GM21528 (cell line): ENCODE data around the gene ITGA1.

Experiments
- ATAC-seq: cut with Tn5 transposase; IDR thresholded peaks from one replicate; pipeline ENCODE4 v1.9.1; 2021; ENCODE audit warnings: mild to moderate bottlenecking, moderate library complexity; ENCODE audit not compliant: unreplicated experiment, low FRiP score

ITGA1 gene

GRCh38 chr5:52989025-52989780 is 201.5 kb downstream of the ITGA1 start, which contains the start of gene ITGA2:
Gene ITGA2, plus strand, starts transcription at chr5:52989352. Its CDS starts 117 bp downstream, at chr5:52989469.
- peak; percentile 56 for ATAC-seq

- peak; percentile 18 for ATAC-seq
These were observed 202.2 kb downstream of the ITGA1 start for GRCh38 chr5:52989781-52990527.

GRCh38 chr5:52990528-52990925 is 202.8 kb downstream of the ITGA1 start:
- ATAC-seq, result no peak

DNA sequence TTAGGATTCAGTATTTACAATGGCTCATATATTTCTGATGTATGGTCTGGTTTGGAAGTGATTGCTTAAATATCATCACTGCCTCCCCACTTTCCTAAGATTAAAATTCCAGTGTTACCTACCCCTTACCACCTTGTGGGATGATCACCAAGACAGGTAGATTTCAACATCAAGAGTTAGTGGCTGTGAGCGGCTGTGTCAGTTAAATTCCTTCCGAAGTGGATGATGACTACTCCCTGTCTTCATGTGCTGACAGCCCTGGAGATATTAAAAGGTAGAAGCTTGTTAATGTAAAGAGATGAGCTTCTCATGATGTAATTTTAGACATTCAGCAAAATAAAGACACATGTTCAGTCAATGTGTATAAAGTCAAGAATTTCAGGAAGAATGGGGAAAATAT is 205.7 kb downstream of the ITGA1 start:
- no peak for ATAC-seq

DNA sequence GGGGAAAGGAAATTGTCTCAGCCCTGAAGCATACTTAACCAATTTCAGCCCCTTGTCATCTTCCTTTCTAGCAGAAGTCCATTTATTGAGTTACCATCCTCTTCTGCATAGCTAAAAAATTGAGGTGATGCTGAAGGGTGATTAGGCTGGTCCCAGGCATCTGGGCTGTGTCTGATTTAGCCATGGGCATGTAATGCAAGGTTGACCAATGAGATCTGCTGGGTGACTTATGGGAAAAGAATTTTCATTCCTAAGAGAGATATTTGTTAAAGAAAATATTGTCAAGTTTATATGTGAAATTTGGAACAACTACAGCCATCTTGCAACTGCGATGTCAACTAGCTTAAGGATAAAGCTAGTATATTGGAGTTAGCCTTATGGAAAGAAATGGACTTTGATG is 206.6 kb downstream of the ITGA1 start:
- no peak for ATAC-seq

DNA sequence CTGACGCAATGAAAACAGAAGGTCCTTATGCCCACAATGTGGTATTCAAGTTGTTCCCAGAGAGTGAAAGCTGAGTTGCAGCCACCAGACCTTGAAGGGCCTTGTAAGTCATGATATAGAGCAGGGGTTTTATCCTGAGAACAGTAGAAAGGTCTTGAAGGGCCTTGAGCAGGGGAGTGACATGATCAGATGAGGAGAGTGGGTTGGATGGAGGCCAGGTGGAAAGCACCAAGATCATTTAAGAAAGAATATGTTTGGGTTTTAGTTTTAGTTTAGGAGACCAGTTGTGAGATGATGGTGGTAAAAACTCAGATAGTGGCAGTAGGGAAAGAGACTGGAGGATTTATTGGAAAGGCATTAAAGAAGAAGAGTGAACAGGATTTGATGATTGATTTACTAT is 207.4 kb downstream of the ITGA1 start:
- ATAC-seq, result no peak

DNA sequence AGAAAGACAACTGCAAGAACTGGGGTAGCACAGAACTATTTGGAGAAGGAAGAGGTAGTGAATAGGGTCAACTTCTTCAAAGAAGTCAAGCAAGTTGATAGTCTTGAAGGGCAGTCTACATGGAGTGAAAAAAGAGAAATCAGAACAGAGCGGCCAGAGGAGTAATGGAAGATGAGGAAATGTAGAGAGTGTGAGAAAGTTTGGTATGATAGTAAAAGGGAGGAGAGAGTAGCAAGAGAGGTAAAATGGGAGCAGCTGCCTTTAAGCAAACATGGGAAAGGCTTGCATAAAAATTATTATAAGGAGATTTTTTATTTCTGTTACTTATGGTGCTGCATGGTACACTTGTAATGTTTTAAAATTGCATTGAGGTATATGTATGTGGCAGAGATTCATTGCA is 208.2 kb downstream of the ITGA1 start:
- no peak for ATAC-seq

GRCh38 chr5:52996979-52997378 is 209.3 kb downstream of the ITGA1 start:
- no peak for ATAC-seq

DNA sequence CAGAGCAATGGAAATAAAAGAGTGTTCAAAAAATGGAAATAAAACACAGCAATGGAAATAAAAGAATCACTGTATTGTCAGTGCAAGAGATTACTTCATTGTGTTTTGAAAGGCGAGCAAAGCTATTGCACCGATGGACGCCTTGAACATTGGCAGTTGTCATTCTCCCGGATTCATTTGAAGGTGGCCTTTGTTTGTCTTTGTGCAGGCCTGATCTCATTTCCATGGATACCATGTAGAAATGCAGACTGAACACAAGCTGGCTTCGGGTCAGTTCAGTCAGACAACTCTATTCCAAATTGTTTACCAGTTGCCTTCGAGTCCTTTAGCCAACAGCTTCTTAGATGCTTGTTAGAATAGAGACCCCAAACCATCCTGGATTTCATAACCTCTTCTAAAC is 209.7 kb downstream of the ITGA1 start:
- ATAC-seq, result no peak

- ATAC-seq, result peak; percentile 65
These were observed 211.0 kb downstream of the ITGA1 start for GRCh38 chr5:52998552-52999313.

DNA sequence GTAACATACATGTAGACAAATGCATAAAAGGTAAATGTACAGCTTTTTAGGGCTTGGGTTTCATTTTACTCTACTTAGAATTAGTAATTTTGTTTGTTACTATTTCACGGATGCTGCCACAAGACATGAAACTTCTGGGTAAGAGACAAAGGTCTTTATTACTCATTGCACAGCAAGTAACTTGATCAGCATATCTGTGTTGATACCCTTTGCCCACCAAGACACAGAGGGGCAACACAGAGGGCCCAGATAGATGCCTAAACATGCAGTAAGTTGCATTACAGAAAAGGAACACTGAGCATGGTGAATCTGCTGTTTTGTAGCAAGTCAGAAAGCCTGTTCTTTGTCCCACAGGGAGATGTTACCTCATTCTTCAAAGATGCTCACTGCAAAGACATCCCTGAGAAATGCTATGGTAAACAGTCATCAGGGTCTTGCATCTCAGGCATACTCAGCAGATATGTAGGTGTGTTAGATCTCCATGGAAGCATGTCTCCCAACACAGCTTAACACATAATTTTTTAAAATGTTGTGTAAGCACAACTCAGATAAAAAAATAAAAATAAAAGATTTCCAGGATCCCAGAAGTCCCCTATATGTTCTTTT is 211.7 kb downstream of the ITGA1 start:
- ATAC-seq, result no peak

DNA sequence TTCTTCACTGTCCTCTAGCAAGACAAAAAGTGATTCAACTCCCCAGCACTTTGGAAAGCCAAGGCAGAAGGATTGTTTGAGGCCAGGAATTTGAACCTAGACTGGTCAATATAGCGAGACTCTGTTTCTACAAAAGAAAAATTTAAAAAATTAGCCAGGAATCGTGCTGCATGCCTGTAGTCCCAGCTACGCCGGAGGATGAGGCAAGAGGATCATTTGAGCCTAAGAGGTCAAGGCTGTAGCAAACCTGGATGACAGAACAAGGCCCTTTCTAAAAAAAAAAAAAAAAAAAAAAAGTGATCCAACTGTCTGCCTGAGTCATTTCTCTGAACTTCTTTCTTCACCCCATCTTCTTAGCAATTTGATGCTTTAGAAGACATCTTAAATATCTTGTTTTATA is 213.8 kb downstream of the ITGA1 start:
- ATAC-seq, result no peak

- no peak for ATAC-seq
These were observed 214.8 kb downstream of the ITGA1 start for GRCh38 chr5:53002491-53002890.

DNA sequence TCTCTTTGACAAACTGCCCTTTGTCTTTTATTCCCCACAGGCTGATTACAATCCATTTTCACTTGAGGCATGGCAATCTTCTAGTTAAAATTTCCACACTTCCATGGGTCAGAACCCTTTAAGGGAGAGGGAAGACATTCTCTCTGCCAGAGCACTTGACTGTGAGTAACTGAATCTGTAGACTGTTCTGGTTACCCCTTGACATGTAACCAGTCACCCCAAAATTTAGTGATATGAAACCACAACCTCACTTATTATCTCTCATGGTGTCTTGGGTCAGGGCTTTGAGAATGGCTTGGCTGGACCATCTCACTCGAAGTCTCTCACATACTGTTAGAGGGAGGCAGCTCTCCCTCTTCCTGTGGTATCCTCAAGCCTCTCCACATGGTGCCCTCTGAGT is 215.4 kb downstream of the ITGA1 start:
- ATAC-seq, result no peak

- ATAC-seq, result no peak
These were observed 219.5 kb downstream of the ITGA1 start for GRCh38 chr5:53006911-53007890.

- peak; percentile 90 for ATAC-seq
These were observed 221.0 kb downstream of the ITGA1 start for GRCh38 chr5:53008751-53009150.
